Cardiac fibroblast (primary cell): ENCODE measurements around the gene LANCL3.

ENCODE experiments used
- DNase-seq, 2 donors: peaks; one replicate each; pipeline versions ENCODE4 v3.0.0 to v3.0.0-alpha.2; 2010; ENCODE audit warnings: low read depth in 2 of 2
- H3K4me3 ChIP-seq, 2 donors: replicated peaks in 1 of 2; 1 replicate in 1 of 2; 2 replicates in 1 of 2; pipeline ENCODE4 v1.5.1; 2011; ENCODE audit warnings: low read depth in 2 of 2, low read length in 2 of 2, mild to moderate bottlenecking in 2 of 2, moderate library complexity in 1 of 2
- CTCF ChIP-seq: IDR thresholded peaks from one replicate; pipeline ENCODE4 v1.5.1; 2011; ENCODE audit warnings: low read depth, mild to moderate bottlenecking, low read length, inconsistent platforms

LANCL3 gene

DNA sequence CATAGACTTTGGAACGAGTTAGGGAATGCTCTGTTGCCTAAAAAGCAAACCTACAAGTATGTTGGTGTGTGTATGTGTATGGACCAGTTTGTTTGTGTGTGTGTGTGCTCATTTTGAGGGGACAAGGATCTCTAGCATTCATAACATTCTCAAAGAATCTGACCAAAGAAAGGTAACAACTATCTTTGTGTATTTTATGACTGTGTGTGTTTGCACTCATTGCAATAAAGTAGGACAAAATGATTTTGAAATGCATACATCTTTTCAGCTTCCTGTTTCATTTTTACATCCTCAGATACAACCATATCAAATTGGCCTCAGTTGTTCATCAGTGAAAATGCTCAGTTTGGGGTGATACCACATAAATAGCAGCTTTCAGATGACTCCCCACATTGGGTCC, 105.8 kb downstream of the LANCL3 start:
- DNase-seq, result no peak
- H3K4me3 ChIP-seq, result no peak overlapping the region
- no peak for TF ChIP-seq CTCF

- no peak for TF ChIP-seq CTCF
- DNase-seq, result no peak
- H3K4me3 ChIP-seq, result no peak overlapping the region
Observed at GRCh38 chrX:37677765-37678164, 106.3 kb downstream of the LANCL3 start.

DNA sequence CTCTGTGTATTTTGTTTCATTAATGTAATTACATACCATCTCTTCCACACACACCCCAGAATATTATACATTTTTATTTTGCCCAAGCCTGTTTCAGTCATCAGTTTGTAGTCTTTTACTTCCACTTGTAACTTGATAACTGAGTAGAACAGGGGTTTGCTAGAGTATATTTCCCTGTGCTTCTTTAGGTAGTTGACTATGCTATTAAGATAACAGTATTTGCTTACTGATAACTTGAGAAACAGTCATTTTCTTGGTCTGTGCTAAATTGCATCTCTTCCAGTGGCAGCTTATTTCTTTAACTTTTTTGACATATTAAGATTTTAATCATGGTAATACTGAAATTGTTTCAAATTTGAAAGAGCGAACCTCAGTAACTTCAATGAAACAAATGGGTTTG, 107.1 kb downstream of the LANCL3 start:
- H3K4me3 ChIP-seq, result no peak overlapping the region
- TF ChIP-seq CTCF, result no peak
- DNase-seq, result no peak

DNA sequence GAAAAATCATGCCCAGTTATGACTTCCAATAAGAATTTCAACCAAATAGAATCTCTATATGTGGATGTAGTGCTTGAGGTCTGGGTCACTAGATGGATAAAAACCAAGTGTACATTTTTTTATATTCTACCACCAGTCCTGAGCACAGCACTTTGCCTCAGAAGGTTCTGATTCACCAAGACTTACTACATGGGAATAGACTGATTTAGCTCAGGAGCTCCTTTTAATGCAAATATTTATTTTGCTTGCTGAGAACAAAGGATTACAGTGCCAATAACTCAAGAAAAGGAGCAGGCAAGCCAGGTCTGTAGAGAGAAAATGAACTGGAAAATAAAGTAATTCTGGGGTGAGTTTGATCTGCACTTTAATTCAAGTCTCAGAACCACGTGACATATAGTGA, 107.8 kb downstream of the LANCL3 start:
- no peak for DNase-seq
- no peak for TF ChIP-seq CTCF
- no peak overlapping the region for H3K4me3 ChIP-seq

- TF ChIP-seq CTCF, result no peak
- H3K4me3 ChIP-seq, result no peak overlapping the region
Observed at GRCh38 chrX:37679888-37680287, 108.4 kb downstream of the LANCL3 start.

GRCh38 chrX:37684426-37684825, 113.0 kb downstream of the LANCL3 start:
- H3K4me3 ChIP-seq, result no peak overlapping the region
- no peak for DNase-seq
- TF ChIP-seq CTCF, result no peak

More at GRCh38 chrX:37679888-37680287, 108.4 kb downstream of the LANCL3 start:
- no peak for DNase-seq

DNA sequence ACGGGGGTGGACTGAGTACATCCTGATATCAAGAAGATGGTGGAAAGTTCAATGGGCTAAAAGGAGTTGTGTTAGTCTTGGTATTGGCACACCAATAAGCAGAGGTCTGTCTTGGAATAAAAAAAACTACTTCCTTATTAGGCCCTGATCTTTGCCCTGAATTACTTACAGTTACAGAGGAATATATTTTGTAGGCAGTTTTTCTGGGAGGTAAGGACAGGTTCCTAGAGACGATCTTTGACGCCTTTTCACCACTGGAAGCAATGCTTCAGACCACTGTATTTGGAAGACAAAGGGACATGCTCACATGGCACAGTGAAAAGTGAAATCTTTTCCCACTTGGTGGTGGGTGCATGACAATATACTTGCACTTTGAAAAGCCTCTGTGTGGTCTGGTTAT, 113.5 kb downstream of the LANCL3 start:
- H3K4me3 ChIP-seq, result no peak overlapping the region
- no peak for TF ChIP-seq CTCF
- no peak for DNase-seq
